K562 (cell line): ENCODE data around the gene ZNRF1.

Experiments used
- ESRRA ChIP-seq: fragments of 450-650 bp; IDR thresholded peaks from 2 replicates; pipeline ENCODE4 v1.6.1; 2014; ENCODE audit warnings: low read depth, mild to moderate bottlenecking, moderate library complexity, borderline replicate concordance
- EZH2 ChIP-seq: IDR thresholded peaks from 2 replicates; pipeline ENCODE4 v1.6.1; 2012; ENCODE audit warnings: low read depth, mild to moderate bottlenecking, inconsistent platforms, low read length, borderline replicate concordance
- HNRNPH1 ChIP-seq: fragments of 200-400 bp; formaldehyde crosslinking; optimal IDR thresholded peaks from 2 replicates; pipeline ENCODE3; 2017; ENCODE audit warnings: low read depth, mild to moderate bottlenecking, low read length, moderate library complexity
- POLR2G ChIP-seq: fragments of 200-400 bp; formaldehyde crosslinking; IDR thresholded peaks from 2 replicates; pipeline ENCODE4 v1.6.1; 2017; ENCODE audit warnings: low read depth, mild to moderate bottlenecking, antibody characterized with exemption, low read length, moderate library complexity
- POLR3G ChIP-seq: IDR thresholded peaks from 2 replicates; pipeline ENCODE4 v1.6.1; 2011; ENCODE audit not compliant: insufficient read length, insufficient replicate concordance; ENCODE audit errors: extremely low read depth
- TCF7L2 ChIP-seq: fragments of 150-350 bp; IDR thresholded peaks from 2 replicates; pipeline ENCODE4 v1.6.1; 2016; ENCODE audit warnings: low read depth, mild to moderate bottlenecking, low read length, moderate library complexity
- TF ChIP-seq, protein P1 (sequence below), 3 experiments: IDR thresholded peaks in 2 of 3; conservative IDR thresholded peaks in 1 of 3; 2 replicates each; pipeline ENCODE4 v1.5.1; 2011 to 2012; ENCODE audit warnings: low read length in 3 of 3, mild to moderate bottlenecking in 3 of 3, control low read depth in 2 of 3, improper control_type of control experiment in 1 of 3, inconsistent platforms in 1 of 3, low read depth in 1 of 3, mixed read lengths in 1 of 3, moderate library complexity in 1 of 3; ENCODE audit not compliant: insufficient read depth in 2 of 3

DNA sequence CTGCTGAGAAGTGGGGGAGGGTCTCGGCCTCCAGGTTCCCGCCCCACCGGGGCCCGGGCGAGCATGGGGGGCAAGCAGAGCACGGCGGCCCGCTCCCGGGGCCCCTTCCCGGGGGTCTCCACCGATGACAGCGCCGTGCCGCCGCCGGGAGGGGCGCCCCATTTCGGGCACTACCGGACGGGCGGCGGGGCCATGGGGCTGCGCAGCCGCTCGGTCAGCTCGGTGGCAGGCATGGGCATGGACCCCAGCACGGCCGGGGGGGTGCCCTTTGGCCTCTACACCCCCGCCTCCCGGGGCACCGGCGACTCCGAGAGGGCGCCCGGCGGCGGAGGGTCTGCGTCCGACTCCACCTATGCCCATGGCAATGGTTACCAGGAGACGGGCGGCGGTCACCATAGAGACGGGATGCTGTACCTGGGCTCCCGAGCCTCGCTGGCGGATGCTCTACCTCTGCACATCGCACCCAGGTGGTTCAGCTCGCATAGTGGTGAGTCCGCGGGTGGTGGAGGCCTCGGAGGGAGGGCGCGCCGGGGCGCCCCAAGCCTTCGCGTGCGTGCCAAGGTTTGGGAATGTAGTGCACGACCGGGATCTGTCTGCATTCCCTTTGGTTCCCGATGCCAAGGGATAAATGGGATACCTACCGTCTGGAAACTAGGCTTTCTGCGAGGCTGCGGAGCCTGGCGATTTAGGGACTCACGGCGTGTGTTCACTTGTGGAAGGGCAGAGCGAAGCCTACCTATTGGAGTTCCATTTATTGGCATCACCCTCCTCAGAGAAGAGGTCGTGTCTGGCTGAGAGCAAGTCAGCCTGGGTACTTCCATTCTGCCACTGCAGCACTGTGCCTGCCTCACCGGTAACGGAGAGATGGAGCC, 1.0 kb downstream of the ZNRF1 start:
- TF ChIP-seq TCF7L2: no peak
- no peak; the same call in 1 of the 2 replicates for TF ChIP-seq POLR2G
- TF ChIP-seq, protein P1, sequence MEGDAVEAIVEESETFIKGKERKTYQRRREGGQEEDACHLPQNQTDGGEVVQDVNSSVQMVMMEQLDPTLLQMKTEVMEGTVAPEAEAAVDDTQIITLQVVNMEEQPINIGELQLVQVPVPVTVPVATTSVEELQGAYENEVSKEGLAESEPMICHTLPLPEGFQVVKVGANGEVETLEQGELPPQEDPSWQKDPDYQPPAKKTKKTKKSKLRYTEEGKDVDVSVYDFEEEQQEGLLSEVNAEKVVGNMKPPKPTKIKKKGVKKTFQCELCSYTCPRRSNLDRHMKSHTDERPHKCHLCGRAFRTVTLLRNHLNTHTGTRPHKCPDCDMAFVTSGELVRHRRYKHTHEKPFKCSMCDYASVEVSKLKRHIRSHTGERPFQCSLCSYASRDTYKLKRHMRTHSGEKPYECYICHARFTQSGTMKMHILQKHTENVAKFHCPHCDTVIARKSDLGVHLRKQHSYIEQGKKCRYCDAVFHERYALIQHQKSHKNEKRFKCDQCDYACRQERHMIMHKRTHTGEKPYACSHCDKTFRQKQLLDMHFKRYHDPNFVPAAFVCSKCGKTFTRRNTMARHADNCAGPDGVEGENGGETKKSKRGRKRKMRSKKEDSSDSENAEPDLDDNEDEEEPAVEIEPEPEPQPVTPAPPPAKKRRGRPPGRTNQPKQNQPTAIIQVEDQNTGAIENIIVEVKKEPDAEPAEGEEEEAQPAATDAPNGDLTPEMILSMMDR (IDR thresholded peaks at IDR 0.05 in 2 of 3, conservative IDR thresholded peaks at IDR 0.05 in 1 of 3; ENCODE audit: insufficient read depth in 2 of 3, low read depth in 1 of 3, low read length in 3 of 3): no peak
- no peak for TF ChIP-seq ESRRA
- TF ChIP-seq EZH2: no peak
- no peak for TF ChIP-seq POLR3G
- no peak for TF ChIP-seq HNRNPH1
